Measurements from ENCODE around the gene NAT14. TPM values are rescaled to one million over a fixed set of nuclear protein-coding genes. Genes with fewer than 3 reads are reported as not detected.
"Not testable (repeated sequence)": the region's sequence is repeated elsewhere in the genome, so short reads cannot be mapped to it uniquely, and the experiment has no call there.

NAT14 gene
- total RNA-seq, 2 donors from 2014 or later, result 3.4 to 3.8 TPM

GRCh38 chr19:55492362-55492944, 7.5 kb downstream of the NAT14 start:
- Histone ChIP-seq H3K4me1 (ENCODE audit: control insufficient read depth in 1 of 2, low read depth in 2 of 2) (peaks cover 7 to 10% of the 10 kb centered on the region in 2 donors), H3K36me3 (no peaks in the 10 kb centered on the region), H3K27me3 (replicated peaks; ENCODE audit: insufficient read depth) (no peaks in the 10 kb centered on the region), H3K4me3 (no peak overlapping the region), H3K9me3 (no peaks in the 10 kb centered on the region), H3K27ac (no peak overlapping the region)
- no peak for TF ChIP-seq CTCF (IDR thresholded peaks at IDR 0.05)
- DNase-seq (ENCODE audit: low spot score), result no peak
- no peak for ATAC-seq (ENCODE audit: insufficient number of reproducible peaks, low FRiP score, low read depth)

GRCh38 chr19:55493052-55493644, 8.2 kb downstream of the NAT14 start:
- no peak overlapping the region for H3K4me3 ChIP-seq
- no peak for DNase-seq (ENCODE audit: low spot score)
- H3K4me1 ChIP-seq (ENCODE audit: control insufficient read depth in 1 of 2, low read depth in 2 of 2), result peaks cover 3 to 4% of the 10 kb centered on the region in 2 donors
- ATAC-seq (ENCODE audit: insufficient number of reproducible peaks, low FRiP score, low read depth), result no peak
- TF ChIP-seq CTCF (IDR thresholded peaks at IDR 0.05), result no peak
- H3K27me3 ChIP-seq (replicated peaks; ENCODE audit: insufficient read depth), result no peaks in the 10 kb centered on the region
- no peaks in the 10 kb centered on the region for H3K36me3 ChIP-seq
- no peak overlapping the region for H3K27ac ChIP-seq
- no peaks in the 10 kb centered on the region for H3K9me3 ChIP-seq

- no peak for ATAC-seq (ENCODE audit: insufficient number of reproducible peaks, low FRiP score, low read depth)
- H3K4me1 ChIP-seq (ENCODE audit: control insufficient read depth in 1 of 2, low read depth in 2 of 2), result no peaks in the 10 kb centered on the region
These were observed 8.7 kb downstream of the NAT14 start for GRCh38 chr19:55493645-55494171.

GRCh38 chr19:55494172-55494761, 9.3 kb downstream of the NAT14 start:
- Histone ChIP-seq H3K9me3 (no peaks in the 10 kb centered on the region), H3K27ac (no peak overlapping the region), H3K4me1 (ENCODE audit: control insufficient read depth in 1 of 2, low read depth in 2 of 2) (no peaks in the 10 kb centered on the region), H3K4me3 (peak overlapping the region; percentile 34), H3K27me3 (replicated peaks; ENCODE audit: insufficient read depth) (no peaks in the 10 kb centered on the region), H3K36me3 (no peaks in the 10 kb centered on the region)
- ATAC-seq (ENCODE audit: insufficient number of reproducible peaks, low FRiP score, low read depth) (no peak), DNase-seq (ENCODE audit: low spot score) (no peak)
- TF ChIP-seq CTCF (IDR thresholded peaks at IDR 0.05), result no peak

More at GRCh38 chr19:55493645-55494171, 8.7 kb downstream of the NAT14 start:
- DNase-seq (ENCODE audit: low spot score), result no peak
- no peak for TF ChIP-seq CTCF (IDR thresholded peaks at IDR 0.05)
- no peaks in the 10 kb centered on the region for H3K27me3 ChIP-seq (replicated peaks; ENCODE audit: insufficient read depth)
- no peaks in the 10 kb centered on the region for H3K9me3 ChIP-seq
- no peak overlapping the region for H3K27ac ChIP-seq
- H3K36me3 ChIP-seq, result no peaks in the 10 kb centered on the region
- H3K4me3 ChIP-seq, result no peak overlapping the region

GRCh38 chr19:55495646-55496349, 10.8 kb downstream of the NAT14 start:
- no peak overlapping the region for H3K27ac ChIP-seq
- DNase-seq (ENCODE audit: low spot score) (no peak), ATAC-seq (ENCODE audit: insufficient number of reproducible peaks, low FRiP score, low read depth) (no peak)
- no peaks in the 10 kb centered on the region for H3K4me1 ChIP-seq (ENCODE audit: control insufficient read depth in 1 of 2, low read depth in 2 of 2)
- TF ChIP-seq CTCF (IDR thresholded peaks at IDR 0.05), result no peak
- H3K9me3 ChIP-seq, result no peaks in the 10 kb centered on the region
- no peaks in the 10 kb centered on the region for H3K27me3 ChIP-seq (replicated peaks; ENCODE audit: insufficient read depth)
- no peaks in the 10 kb centered on the region for H3K36me3 ChIP-seq
- no peak overlapping the region for H3K4me3 ChIP-seq

GRCh38 chr19:55496820-55497219, 11.8 kb downstream of the NAT14 start:
- DNase-seq (ENCODE audit: low spot score); H3K36me3 ChIP-seq; H3K9me3 ChIP-seq; ATAC-seq (ENCODE audit: insufficient number of reproducible peaks, low FRiP score, low read depth); H3K4me3 ChIP-seq; H3K4me1 ChIP-seq (ENCODE audit: control insufficient read depth in 1 of 2, low read depth in 2 of 2); H3K27ac ChIP-seq; H3K27me3 ChIP-seq (replicated peaks; ENCODE audit: insufficient read depth): not testable (repeated sequence)
